NCI-H2107 (cell line): ENCODE results near the gene LTB4R.
A peak's percentile ranks its signal among the peaks of the same experiment; 100 is the strongest.
"Not testable (repeated sequence)": the region's sequence is repeated elsewhere in the genome, so short reads cannot be mapped to it uniquely, and the experiment has no call there.

Source experiments
- DNase-seq: peaks from one replicate; lab custom pipeline; 2025; lab: John Stamatoyannopoulos, UW

The LTB4R gene

DNA sequence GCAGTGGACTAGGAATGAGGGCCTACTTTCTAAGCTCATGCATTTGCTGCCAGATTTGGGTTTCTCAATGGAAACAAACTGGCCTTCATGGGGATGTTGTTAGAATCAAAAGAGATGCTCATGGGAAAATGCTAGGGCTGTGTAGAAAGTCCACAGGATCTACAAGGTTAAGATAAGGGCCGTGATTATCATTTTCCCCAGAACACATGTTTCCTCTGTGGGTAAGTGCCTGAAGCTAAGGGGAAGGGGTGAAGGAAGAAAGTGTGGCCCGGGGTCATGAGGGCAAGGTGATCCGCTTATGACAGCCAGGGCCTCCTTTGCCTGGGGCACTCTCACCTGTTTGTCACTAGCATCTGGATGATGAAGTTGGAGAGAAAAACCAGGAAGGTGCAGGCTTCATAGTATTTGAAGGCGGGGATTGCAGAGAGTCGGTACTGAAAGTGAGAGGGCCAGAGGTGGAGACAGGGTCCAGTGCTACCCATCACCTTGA lies 13.8 kb downstream of the LTB4R start:
- no peak for DNase-seq

DNA sequence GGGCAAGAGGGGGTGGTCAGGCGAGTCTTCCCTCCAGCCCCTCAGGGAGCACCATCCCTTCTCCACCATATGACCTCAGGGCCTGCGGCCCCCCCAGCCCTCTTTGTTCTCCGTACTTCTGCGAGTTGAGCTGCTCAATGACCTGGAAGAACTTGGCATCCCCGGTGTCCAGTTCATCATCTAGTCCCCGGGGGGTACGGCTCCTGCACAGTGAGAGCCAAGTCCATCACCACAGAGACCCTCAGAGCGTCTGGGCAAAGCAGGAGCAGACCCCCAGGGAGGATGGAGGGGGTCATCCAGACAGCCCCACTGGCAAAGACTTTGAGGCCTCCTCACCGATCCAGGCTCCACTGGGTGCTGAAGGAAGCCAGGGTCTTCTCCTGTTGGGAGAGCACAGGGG lies 14.7 kb downstream of the LTB4R start:
- no peak for DNase-seq

DNA sequence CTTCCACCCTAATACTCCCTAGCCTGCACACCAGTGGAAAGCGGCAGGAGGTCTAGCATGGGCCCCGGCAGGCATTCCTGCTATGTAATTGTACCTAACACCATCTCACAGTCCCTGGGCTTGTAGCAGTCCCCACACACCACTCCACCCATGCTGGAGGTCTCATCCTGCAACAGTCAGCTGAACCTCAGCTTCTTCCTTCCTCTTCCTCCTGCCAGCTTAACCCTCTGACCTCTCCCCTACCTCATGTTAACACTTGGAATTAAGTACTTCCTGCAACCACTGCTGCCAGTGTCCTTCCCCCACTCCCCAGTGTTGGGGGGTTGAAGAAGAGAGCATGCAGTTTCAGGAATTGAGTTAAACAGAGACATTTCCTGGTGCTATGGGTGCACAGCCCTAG lies 16.0 kb downstream of the LTB4R start:
- no peak for DNase-seq

DNA sequence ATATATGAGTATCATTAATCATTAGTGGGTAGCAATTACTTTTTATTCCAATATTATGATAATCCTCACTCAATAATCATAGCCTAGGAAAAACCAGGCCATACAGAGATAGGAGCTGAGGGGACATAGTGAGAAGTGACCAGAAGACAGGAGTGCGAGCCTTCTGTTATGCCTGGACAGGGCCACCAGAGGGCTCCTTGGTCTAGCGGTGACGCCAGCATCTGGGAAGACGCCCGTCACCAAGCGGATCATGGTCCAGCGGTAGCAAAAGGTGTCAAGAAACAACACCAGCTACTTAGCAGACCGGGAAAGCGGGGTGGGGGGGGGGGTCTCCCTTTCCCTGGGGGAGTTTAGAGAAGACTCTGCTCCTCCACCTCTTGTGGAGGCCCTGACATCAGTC lies 16.6 kb downstream of the LTB4R start:
- DNase-seq: not testable (repeated sequence)

DNA sequence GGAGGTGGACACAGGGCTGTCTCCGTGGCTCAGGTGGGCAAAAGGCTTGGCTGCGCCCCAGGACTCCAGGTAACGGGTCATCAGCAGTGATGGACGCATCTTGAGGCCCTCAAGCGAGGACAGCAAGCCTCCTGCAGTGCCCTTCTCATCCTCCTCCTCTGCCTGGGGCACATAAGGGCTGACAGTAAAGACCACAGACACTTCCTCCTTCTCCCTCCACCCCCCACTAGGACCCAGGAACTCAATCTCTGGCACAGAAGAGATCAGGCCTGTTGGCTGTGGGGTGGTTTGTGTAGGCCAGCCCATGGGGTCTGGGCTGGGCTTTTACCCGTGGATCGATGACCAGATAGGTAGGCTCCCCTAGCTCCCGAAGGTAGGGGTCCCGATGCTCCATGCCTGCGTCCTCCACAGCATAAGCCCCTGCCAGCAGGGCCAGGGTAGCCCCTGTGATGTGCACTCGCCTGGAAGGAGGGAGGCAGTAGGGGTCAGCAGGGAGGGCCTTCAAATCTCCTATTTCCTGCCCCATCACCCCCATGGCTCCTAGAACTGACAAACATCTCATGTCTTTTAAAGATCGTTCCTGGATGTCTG lies 17.9 kb downstream of the LTB4R start:
- DNase-seq: no peak

DNA sequence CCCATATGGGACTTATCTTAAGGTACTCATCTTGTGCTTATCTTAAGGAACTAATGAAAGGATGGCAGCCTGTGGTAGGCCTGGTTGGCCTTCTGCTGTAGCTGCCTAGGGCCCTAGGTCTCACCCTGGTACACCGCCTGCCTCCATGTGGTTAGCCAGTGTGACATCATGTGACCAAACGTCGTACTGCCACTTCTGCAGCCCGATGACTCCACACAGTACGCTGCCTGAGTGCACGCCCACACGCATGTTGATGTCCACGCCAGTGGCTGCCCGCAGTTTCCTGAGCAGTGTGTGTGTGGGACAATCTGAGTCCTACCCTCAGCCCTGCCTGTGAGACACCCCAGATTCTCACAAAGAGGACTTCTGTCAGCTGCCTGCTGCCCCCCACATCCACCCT lies 18.4 kb downstream of the LTB4R start:
- DNase-seq: no peak

DNA sequence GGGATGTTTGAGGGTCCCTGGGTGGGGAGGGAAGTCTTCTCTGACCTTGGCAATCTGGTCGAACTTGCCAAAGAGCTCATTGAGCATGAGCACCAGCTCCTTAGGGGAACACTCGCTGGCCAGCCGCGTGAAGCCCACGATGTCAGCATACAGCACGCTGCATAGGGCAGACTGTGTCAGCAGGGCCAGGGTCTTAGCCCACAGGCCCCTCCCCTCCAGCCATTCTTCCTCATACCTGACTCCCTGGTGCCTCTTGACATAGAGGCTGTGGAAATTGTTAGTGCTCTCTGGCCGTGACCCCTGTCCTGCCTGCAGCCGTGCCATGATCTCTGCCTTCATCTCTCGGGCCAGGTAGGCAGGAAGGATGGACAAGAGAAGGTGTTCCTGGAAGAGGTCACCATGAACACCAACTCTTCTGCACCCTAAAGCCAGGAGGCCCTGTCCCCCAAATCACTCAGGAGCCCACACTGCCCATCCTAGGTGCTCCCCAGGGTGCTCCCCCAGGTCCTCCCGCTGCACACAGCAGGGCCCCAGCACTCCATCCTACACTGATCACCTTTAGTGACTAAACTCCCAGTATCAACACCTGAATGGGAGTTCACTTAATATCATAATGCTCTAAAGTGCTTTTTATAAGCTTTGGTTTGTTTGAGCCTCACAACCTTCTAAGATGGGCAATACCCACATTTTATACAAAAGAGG lies 19.8 kb downstream of the LTB4R start:
- DNase-seq: no peak

DNA sequence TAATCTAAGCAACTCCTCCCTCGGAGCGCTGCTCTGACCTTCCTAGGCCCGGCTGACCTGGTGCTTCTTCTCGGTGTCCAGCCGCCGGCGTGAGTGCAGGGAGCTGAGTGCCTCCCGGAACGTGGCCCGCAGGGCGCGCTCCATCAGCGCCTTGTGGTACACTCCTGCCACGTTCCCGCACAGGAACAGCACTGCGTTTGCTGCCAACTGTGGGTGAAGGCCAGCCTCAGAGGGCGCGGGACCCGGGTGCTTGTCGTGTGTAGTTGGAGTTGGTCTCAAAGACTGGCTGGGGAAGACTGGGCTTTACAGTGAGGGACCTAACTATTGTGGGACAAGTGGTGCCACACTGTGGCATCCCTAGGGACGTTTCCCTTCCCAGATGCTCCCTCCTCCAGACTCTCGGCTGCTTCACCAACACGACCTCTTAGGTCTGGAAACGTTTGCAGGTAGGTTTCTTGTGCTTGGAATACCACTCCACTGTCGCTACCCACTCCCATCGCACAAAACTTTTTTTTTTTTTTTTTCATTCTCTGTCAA lies 20.5 kb downstream of the LTB4R start:
- no peak for DNase-seq

DNA sequence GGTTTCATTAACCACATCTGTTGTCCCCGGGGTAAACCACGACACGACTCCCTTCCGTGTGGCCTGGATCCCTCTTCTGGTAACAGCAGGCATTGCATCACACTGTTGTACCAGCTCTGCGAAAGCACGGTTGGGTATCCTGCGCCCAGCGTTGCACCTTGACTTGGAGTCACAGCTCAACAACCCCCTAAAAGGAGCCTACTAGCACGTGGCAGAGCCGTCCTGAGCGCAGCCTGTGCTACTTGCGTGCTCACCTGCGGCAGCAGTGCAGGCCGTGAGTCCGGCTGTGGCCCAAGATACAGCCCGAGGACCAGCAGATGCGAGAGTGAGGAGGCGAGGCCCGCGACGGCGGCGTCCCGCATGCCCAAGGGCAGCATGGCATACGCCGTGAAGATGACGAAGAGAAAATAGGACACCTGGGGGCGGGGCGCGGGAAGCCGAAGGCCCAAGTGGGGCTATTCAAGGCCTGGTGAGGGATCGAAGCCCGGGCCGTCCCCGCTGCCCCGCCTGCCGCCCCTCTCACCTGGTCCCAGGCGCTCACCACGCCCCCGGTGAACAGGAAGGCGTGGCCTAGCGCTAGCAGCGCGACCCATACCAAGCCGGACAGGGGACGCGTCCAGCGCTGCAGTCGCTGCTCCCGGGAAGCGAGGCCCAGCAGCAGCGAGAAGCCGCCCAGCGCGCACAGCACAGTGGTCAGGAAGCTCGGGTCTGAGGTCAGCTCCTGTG lies 21.1 kb downstream of the LTB4R start:
- DNase-seq: peak; percentile 77

DNA sequence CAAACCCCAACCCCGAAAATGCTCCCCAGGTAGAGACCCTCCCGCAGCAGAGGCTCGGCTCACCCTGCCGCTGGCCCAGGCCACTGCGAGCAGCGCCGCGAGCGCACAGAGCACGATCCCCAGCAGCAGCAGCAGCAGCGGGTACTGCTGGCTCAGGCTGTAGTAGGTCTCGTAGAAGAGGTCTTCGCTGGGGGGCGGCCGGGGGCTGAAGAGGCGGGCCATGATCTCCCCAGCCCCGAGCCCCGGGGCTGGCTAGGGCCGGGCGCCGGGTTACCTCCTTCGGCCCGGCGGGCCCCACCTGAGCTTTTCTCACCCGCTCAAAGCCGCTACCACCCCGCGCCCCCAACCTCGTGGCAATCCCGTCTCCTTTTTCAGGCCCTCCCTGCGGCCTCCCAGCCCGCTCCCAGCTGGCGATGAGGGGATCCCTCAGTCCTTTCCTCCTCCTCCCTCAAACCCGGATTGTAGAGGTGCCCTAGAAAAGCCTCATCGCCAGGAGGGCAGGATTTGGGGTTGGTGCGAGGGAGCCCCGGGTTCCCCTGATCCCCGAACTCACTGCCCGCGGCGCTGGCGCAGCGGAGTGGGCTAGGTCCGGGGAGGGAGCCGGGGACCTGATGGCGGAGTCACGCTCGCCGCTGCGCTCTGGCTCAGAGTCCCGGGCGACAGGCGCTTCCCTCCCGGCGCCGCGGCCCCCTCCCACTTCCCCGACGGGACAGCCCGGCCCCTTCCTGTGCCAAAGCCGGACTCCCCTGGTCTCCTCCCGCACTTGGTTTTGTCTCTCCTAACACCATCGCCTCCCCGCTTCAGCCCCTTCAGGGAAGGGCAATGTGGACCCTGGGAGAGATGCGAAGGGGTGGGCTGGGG lies 23.4 kb downstream of the LTB4R start, which contains the start of gene ADCY4:
TSS of gene ADCY4 (minus strand) at position 641 of the 861 bp plus-strand sequence. CDS start at position 222, 419 bp downstream.
- no peak for DNase-seq

DNA sequence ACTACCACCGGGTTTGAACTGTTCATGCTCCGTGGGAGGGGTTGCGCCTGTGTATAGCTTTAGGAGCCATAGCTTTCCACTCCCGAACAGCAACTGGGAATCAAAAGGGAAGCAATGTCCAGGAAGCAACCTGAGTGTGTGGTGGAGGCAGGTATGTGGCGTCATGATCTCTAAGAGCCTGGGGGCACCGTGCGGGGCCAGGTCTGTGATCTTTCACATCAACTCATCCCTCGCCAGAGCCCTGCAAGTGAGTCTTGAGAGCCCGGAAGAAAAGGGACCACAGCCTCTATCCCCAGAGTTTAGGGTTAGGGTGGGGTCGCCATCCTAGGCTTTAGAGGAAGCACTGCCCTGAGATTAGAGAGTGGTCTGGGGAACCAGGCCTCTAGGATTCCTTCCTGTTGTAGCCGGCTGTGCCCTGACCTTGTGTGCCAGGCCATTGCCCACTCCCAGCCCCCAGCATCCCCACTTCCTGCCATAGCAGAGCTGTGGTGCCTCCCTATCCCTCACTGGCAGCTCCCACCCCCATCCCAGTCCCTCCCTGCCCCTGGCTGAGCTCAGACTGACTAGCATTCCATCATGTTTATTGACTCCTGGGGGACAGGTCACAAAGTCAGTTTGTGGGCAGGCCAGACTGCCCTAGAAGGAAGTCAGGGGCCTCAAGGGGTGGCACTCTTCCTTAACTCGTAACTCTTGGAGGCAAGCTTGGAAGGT lies 24.3 kb downstream of the LTB4R start:
- DNase-seq: no peak

DNA sequence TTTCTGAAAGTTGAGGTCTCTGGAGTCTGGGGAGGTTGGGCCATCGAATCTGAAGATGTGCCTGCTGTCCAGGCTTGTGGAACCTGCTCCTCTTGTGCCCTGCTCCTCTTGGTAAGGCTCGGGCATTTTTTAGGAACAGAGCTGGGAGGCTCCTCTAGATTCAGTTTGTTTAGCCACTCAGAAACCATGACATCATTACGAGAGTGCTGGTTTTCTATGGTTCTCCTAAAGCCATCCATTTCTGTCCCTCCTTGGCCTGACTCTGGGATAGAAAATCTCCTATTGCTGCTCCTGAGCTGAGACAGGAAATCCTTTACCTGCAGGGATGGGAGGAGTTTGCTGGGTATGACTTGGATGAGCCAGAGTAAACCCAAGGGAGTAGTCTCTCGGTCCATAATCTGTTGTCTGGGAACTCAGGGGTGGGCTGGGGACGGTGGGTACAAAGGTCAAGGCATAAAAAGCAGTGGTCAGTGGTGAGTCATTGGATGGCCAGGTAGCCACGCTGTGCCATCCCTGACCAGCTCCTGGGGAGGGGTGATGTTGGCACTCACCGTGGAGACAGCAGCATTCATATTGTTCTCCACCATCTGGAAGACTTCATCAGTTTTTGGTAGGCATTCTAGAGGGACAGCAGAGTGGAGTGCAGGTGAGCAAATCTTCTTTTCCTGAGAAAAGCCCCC lies 26.0 kb downstream of the LTB4R start:
- DNase-seq: no peak

DNA sequence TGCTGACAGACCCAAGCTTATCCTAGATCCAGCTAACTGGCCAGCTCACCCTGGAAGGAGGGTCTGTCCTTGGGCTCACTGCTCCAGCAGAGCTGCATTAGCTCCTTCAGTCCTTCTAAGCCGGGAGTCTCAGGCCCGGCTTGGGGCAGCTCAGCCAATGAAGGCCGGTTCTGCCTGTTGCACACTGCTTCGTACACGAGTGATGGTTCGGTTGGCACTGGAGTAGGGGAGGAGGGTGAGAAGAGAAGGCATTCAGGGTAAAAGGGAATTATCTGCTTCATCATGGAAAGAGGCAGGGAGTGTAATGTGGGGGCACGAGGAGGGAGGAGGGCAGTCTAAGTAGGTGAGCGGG lies 26.5 kb downstream of the LTB4R start:
- no peak for DNase-seq

DNA sequence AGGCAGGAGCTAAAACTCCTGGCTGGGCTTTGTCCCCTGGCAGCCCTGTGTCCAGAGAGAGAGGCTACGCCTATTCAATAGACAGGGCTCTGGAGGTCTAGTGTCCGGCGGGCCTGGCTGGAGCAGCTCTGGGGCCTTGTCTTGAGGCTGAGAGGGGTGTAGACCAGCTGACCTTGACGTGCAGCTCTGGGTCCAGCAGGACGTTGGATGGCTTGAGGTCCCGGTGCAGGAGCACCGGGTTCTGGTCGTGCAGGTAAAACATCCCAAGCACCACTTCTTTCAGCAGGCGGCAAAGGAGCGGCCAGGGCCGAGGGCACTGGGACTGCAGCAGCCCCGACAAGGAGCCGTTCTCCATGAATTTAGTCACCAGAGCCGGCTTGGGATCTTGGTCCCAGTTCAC lies 27.5 kb downstream of the LTB4R start:
- DNase-seq: no peak

DNA sequence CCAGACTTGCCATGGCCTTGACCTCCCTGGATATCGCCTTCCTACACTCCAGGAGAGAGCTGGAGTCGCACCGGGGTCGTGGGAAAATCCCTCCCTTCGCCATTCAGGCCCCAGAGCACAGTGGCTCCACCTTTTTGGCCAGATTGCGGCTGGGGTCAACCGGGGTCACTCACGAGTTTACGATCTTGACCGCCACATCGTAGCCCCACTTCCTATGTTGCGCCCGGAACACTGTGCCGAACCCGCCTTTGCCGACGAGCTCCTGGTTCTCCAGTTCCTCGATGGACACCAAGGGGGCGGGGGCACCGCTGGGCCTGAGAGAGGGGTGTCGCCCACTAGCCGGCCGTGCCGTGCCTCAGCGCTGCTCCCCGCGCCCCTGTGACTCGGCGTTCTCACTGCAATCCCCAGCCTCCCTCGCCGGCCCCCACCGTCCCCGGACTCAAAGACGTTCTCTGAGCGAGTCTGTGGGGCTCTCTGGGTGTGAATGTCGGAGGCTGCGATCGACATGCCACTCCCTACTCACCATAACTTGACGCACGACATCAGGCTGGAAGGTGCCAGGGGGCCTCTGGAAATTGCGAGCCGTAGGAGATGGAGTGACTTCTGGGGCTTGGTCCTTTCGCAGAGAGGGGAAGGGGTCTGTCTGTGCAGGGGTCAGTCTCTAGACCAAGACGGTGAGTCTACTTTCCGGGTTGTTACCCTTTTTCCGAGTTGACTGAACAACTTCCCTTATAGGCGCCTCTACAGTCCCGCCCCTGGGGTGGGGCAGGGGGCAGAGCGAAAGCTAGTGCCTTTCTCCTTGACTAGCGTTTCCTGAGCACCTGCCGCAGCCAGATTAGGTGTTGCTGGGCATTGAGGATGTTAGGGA lies 28.2 kb downstream of the LTB4R start, which contains the start of gene RIPK3:
TSS of gene RIPK3 (minus strand) at position 708 of the 868 bp plus-strand sequence. CDS start at position 543, 165 bp downstream.
- DNase-seq: no peak

DNA sequence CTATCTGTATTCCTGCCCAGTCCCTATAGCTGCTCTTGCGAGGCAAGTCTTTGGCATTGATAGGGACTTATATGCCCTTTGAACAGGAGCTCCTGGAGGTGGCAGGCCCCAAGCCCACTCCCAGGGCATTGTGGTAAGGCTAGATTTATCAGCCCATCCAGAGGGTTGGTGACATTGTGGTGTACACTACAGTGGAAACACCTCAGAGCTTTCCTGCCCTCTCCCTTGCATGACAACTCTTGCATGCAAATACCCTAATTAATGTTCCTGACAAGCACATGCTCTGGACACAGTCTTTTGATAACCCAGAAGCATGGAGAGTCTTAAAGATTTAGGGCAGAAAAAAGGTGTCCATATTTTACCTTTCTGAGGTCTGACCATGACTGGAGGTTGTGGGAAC lies 29.3 kb downstream of the LTB4R start:
- DNase-seq: no peak

DNA sequence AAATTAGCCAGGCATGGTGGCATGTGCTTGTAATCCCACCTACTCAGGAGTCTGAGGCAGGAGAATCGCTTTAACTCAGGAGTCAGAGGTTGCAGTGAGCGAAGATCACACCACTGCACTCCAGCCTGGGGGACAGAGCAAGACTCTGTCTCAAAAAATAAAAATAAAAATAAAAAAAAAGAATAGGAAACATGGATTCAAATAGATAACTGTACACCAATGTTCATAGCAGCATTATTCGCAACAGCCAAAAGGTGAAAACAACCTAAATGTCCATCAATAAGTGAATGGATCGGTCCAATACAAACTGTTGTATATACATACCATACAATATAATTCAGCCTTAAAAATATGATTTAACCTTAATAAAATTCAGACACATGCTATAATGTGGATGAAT lies 31.6 kb downstream of the LTB4R start:
- DNase-seq: no peak

DNA sequence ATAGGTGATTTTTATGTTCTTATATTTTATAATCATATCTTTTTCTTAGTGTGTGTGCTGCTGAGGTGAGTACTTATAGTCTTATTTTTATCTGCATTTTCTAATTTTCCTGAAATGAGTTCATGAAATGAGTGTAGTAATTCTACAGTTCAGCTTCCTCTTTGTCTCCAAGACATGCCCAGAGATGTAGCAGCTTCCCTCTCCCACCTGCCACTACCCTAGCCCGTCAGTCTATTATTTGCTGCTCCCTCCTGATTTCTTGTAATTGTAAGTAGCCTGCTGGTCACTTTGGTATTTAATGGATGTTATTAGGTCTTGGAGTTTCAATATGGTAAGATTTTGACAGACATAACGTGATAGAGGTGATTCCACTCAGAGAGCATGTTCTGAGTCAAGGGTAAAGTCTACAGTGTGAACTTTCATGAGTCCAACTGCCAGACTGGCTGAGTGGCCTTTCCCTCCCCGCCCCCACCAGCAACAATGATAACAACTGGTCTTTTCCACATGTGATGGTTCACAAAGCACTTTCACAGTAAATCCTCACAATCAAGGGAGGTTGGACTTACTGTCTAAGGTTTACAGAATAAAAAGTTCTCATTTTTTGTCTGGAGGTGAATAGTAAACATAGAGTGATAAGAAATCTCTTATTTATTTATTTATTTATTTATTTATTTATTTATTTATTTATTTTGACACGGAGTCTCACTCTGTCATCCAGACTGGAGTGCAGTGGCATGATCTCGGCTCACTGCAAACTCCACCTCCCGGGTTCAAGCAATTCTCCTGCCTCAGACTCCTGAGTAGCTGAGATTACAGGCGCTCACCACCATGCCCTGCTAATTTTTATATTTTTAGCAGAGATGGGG lies 32.7 kb downstream of the LTB4R start:
- no peak for DNase-seq

DNA sequence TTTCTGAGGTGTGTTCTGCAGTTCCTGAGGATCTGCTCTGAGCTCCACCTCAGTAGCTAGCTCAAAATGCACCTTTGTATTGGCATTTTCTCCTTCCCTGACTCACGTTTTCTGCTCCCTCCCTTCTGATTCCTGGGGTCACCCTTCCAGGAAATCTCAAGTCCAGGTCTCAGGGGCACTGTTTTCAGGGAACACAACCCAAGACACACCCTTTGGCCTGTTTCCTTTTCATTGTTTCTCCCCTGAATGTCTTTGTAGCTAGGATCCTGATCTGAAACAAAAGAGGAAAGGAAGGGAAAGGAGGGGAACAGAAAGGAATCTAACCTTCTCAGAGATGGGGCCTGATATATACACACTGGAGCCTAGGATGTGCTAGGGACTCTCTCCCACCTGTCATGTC lies 35.8 kb downstream of the LTB4R start:
- no peak for DNase-seq
